HCT116 (cell line): ENCODE data around the gene HOPX. TPM values are rescaled to one million over a fixed set of nuclear protein-coding genes. Genes with fewer than 3 reads are reported as not detected.

Experiments used
- ATAC-seq: fragments of 200-7000 bp; cut with Tn5 transposase; 2 replicates; pipeline ENCODE4 v1.9.1; 2020; ENCODE audit warnings: mild to moderate bottlenecking, moderate library complexity
- BruUV-seq: library from RNA; stranded (reverse); fragments of 400-500 nt; replicated peaks from 2 replicates; lab custom pipeline; 2021; lab: Mats Ljungman, UMichigan
- CTCF ChIA-PET: fragments of 300-600 bp; sonication (Branson Sonifier 250); formaldehyde crosslinking; loops from one replicate; lab custom pipeline; 2021; ENCODE audit warnings: antibody characterized with exemption; lab: Charles Lee
- POLR2A ChIA-PET: fragments of 300-600, 350-600 bp; sonication (Branson Sonifier 250); formaldehyde crosslinking; loops from one replicate; lab custom pipeline; 2021; ENCODE audit warnings: antibody characterized with exemption; lab: Charles Lee
- RAD21 ChIA-PET, 2 experiments: fragments of 300-600 bp; sonication (Branson Sonifier 250); formaldehyde crosslinking; loops; one replicate each; lab custom pipeline; 2023; ENCODE audit warnings: low total read pairs in 2 of 2; ENCODE audit not compliant: uncharacterized antibody in 2 of 2, unreplicated experiment in 2 of 2, low non-redundant PET in 1 of 2; lab: Charles Lee
- DNase-seq: peaks from one replicate; pipeline ENCODE4 v3.0.0-alpha.2; 2010; ENCODE audit warnings: low read depth, low spot score
- H2AFZ ChIP-seq: fragments of 200-600 bp; shearing (Covaris generic), sonication (generic); 2 replicates; pipeline ENCODE4 v1.6.1; 2017; ENCODE audit warnings: low read depth, mixed run types, mixed read lengths, antibody characterized with exemption, low read length; ENCODE audit not compliant: poor library complexity, severe bottlenecking
- H3K27ac ChIP-seq: 2 replicates; pipeline ENCODE4 v1.5.1; 2012; ENCODE audit warnings: low read depth, low read length
- H3K27me3 ChIP-seq: fragments of 200-600 bp; sonication (generic); 2 replicates; pipeline ENCODE4 v1.6.1; 2016; ENCODE audit warnings: mixed run types, low read length, mixed read lengths; ENCODE audit not compliant: insufficient read depth
- H3K36me3 ChIP-seq, 2 experiments: fragments of 200-500 bp in 1 of 2; fragments of 200-600 bp in 1 of 2; sonication (Bioruptor generic) in 1 of 2; sonication (generic) in 1 of 2; 2 replicates each; pipeline versions ENCODE4 v1.5.1 to v1.6.1; 2014 to 2016; ENCODE audit warnings: low read length in 2 of 2, inconsistent platforms in 1 of 2, mixed read lengths in 1 of 2, mixed run types in 1 of 2; ENCODE audit not compliant: insufficient read depth in 2 of 2, control insufficient read depth in 1 of 2
- H3K4me1 ChIP-seq, 2 experiments: fragments of 200-600 bp in 1 of 2; sonication (generic) in 1 of 2; 2 replicates each; pipeline versions ENCODE4 v1.5.1 to v1.6.1; 2012 to 2017; ENCODE audit warnings: low read length in 2 of 2, inconsistent platforms in 1 of 2, mild to moderate bottlenecking in 1 of 2, mixed read lengths in 1 of 2, mixed run types in 1 of 2, moderate library complexity in 1 of 2; ENCODE audit not compliant: insufficient read depth in 2 of 2, control insufficient read depth in 1 of 2
- H3K4me2 ChIP-seq: fragments of 200-600 bp; sonication (generic); 2 replicates; pipeline ENCODE4 v1.6.1; 2017; ENCODE audit warnings: mixed run types, low read length, mixed read lengths
- H3K4me3 ChIP-seq, 2 experiments: fragments of 200-600 bp in 1 of 2; sonication (generic) in 1 of 2; replicated peaks in 1 of 2; 2 replicates each; pipeline ENCODE4 v1.5.1; 2011 to 2016; ENCODE audit warnings: low read length in 2 of 2, control low read depth in 1 of 2, low read depth in 1 of 2, mild to moderate bottlenecking in 1 of 2, mixed read lengths in 1 of 2, mixed run types in 1 of 2
- H3K79me2 ChIP-seq: fragments of 200-600 bp; sonication (generic); 2 replicates; pipeline ENCODE4 v1.6.1; 2017; ENCODE audit warnings: mild to moderate bottlenecking, mixed run types, low read length, moderate library complexity, mixed read lengths; ENCODE audit not compliant: insufficient read depth
- H3K9ac ChIP-seq: fragments of 200-600 bp; sonication (generic); 2 replicates; pipeline ENCODE4 v1.6.1; 2016; ENCODE audit warnings: low read length, mixed read lengths
- H3K9me2 ChIP-seq: fragments of 200-600 bp; sonication (generic), shearing (Covaris generic); 2 replicates; pipeline ENCODE4 v1.6.1; 2017; ENCODE audit warnings: mixed run types, mild to moderate bottlenecking, moderate library complexity; ENCODE audit not compliant: insufficient read depth
- H3K9me3 ChIP-seq, 2 experiments: fragments of 200-500 bp in 1 of 2; fragments of 200-600 bp in 1 of 2; sonication (Bioruptor generic) in 1 of 2; sonication (generic) in 1 of 2; 2 replicates each; pipeline ENCODE4 v1.6.1; 2014 to 2017; ENCODE audit warnings: low read length in 2 of 2, mixed read lengths in 2 of 2, inconsistent platforms in 1 of 2, low read depth in 1 of 2, mild to moderate bottlenecking in 1 of 2, mixed run types in 1 of 2, moderate library complexity in 1 of 2; ENCODE audit not compliant: control insufficient read depth in 1 of 2, insufficient read depth in 1 of 2
- H4K20me1 ChIP-seq: fragments of 200-600 bp; sonication (generic), shearing (Covaris generic); 2 replicates; pipeline ENCODE4 v1.6.1; 2017; ENCODE audit warnings: mixed run types, mild to moderate bottlenecking, moderate library complexity; ENCODE audit not compliant: insufficient read depth
- CBX3 ChIP-seq: IDR thresholded peaks from 2 replicates; pipeline ENCODE4 v1.6.1; 2012; ENCODE audit warnings: low read depth
- CEBPB ChIP-seq: IDR thresholded peaks from 2 replicates; pipeline ENCODE4 v1.6.1; 2012; ENCODE audit warnings: low read depth
- EGR1 ChIP-seq: IDR thresholded peaks from 2 replicates; pipeline ENCODE4 v1.6.1; 2012; ENCODE audit warnings: low read depth
- ELF1 ChIP-seq: IDR thresholded peaks from 2 replicates; pipeline ENCODE4 v1.6.1; 2012; ENCODE audit warnings: low read depth, borderline replicate concordance
- FOSL1 ChIP-seq: IDR thresholded peaks from 2 replicates; pipeline ENCODE4 v1.6.1; 2012; ENCODE audit warnings: low read depth
- MAX ChIP-seq: IDR thresholded peaks from 2 replicates; pipeline ENCODE4 v1.6.1; 2012
- POLR2A ChIP-seq: IDR thresholded peaks from 2 replicates; pipeline ENCODE4 v1.7.0; 2011; ENCODE audit warnings: borderline replicate concordance; ENCODE audit not compliant: insufficient read depth, insufficient read length; ENCODE audit errors: extremely low read depth
- TCF7L2 ChIP-seq: IDR thresholded peaks from 2 replicates; pipeline ENCODE4 v1.7.0; 2011; ENCODE audit warnings: borderline replicate concordance, inconsistent platforms; ENCODE audit not compliant: insufficient read depth, insufficient read length; ENCODE audit errors: extremely low read depth
- YY1 ChIP-seq: IDR thresholded peaks from 2 replicates; pipeline ENCODE4 v1.6.1; 2011; ENCODE audit warnings: low read length, low read depth, moderate library complexity, mild to moderate bottlenecking; ENCODE audit not compliant: insufficient replicate concordance; ENCODE audit errors: extremely low read depth
- ZFX ChIP-seq: fragments of 450-650 bp; IDR thresholded peaks from 2 replicates; pipeline ENCODE4 v1.6.1; 2017
- intact Hi-C: fragments of 100-400 bp; cut with micrococcal nuclease; formaldehyde crosslinking; loops from 2 replicates; pipeline ENCODE4 v1.10.0; 2022
- total RNA-seq: library from RNA; stranded (reverse); gene quantifications from one replicate; pipeline ENCODE4 v1.2.1, GENCODE V29; 2021; ENCODE audit not compliant: unreplicated experiment
- TF ChIP-seq, protein P1 (sequence below), 3 experiments: fragments of 200-600 bp in 1 of 3; sonication (generic) in 1 of 3; IDR thresholded peaks in 2 of 3; conservative IDR thresholded peaks in 1 of 3; 2 replicates each; pipeline ENCODE4 v1.5.1; 2012 to 2017; ENCODE audit warnings: low read depth in 2 of 3, low read length in 2 of 3, antibody characterized with exemption in 1 of 3, borderline replicate concordance in 1 of 3, control low read depth in 1 of 3, mild to moderate bottlenecking in 1 of 3, mixed read lengths in 1 of 3, mixed run types in 1 of 3, moderate library complexity in 1 of 3; ENCODE audit not compliant: insufficient read depth in 1 of 3
- TF ChIP-seq, protein P2 (sequence below): IDR thresholded peaks from 2 replicates; pipeline ENCODE4 v1.6.1; 2011; ENCODE audit warnings: mild to moderate bottlenecking, low read length, moderate library complexity; ENCODE audit not compliant: insufficient replicate concordance; ENCODE audit errors: extremely low read depth
- TF ChIP-seq, protein P3 (sequence below): IDR thresholded peaks from 2 replicates; pipeline ENCODE4 v1.6.1; 2012

Gene HOPX
- total RNA-seq, 1 experiment from 2014 or later = 0.42 TPM

GRCh38 chr4:56723659-56724230 lies 42.6 kb upstream of the HOPX start:
- intact Hi-C loops = no loop called here
- POLR2A ChIA-PET = no interaction called here
- no TSS peak for BruUV-seq
- ATAC-seq (no peak), DNase-seq (no peak)
- TF ChIP-seq CBX3 (no peak), FOSL1 (no peak), CEBPB (no peak), ELF1 (no peak), TCF7L2 (no peak), ZFX (no peak), MAX (no peak), YY1 (no peak), POLR2A (no peak), EGR1 (no peak)
- TF ChIP-seq, protein P1, sequence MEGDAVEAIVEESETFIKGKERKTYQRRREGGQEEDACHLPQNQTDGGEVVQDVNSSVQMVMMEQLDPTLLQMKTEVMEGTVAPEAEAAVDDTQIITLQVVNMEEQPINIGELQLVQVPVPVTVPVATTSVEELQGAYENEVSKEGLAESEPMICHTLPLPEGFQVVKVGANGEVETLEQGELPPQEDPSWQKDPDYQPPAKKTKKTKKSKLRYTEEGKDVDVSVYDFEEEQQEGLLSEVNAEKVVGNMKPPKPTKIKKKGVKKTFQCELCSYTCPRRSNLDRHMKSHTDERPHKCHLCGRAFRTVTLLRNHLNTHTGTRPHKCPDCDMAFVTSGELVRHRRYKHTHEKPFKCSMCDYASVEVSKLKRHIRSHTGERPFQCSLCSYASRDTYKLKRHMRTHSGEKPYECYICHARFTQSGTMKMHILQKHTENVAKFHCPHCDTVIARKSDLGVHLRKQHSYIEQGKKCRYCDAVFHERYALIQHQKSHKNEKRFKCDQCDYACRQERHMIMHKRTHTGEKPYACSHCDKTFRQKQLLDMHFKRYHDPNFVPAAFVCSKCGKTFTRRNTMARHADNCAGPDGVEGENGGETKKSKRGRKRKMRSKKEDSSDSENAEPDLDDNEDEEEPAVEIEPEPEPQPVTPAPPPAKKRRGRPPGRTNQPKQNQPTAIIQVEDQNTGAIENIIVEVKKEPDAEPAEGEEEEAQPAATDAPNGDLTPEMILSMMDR (IDR thresholded peaks at IDR 0.05 in 2 of 3, conservative IDR thresholded peaks at IDR 0.05 in 1 of 3; ENCODE audit: borderline replicate concordance in 1 of 3, insufficient read depth in 1 of 3, low read depth in 2 of 3, low read length in 2 of 3) = no peak
- TF ChIP-seq, protein P2, sequence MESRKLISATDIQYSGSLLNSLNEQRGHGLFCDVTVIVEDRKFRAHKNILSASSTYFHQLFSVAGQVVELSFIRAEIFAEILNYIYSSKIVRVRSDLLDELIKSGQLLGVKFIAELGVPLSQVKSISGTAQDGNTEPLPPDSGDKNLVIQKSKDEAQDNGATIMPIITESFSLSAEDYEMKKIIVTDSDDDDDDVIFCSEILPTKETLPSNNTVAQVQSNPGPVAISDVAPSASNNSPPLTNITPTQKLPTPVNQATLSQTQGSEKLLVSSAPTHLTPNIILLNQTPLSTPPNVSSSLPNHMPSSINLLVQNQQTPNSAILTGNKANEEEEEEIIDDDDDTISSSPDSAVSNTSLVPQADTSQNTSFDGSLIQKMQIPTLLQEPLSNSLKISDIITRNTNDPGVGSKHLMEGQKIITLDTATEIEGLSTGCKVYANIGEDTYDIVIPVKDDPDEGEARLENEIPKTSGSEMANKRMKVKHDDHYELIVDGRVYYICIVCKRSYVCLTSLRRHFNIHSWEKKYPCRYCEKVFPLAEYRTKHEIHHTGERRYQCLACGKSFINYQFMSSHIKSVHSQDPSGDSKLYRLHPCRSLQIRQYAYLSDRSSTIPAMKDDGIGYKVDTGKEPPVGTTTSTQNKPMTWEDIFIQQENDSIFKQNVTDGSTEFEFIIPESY = no peak
- TF ChIP-seq, protein P3, sequence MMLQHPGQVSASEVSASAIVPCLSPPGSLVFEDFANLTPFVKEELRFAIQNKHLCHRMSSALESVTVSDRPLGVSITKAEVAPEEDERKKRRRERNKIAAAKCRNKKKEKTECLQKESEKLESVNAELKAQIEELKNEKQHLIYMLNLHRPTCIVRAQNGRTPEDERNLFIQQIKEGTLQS = no peak
- Histone ChIP-seq H3K27ac (no peak overlapping the region), H3K9ac (no peak overlapping the region), H3K27me3 (no peaks in the 10 kb centered on the region), H3K4me2 (no peak overlapping the region), H3K9me3 (no peaks in the 10 kb centered on the region), H3K36me3 (no peaks in the 10 kb centered on the region), H3K4me3 (no peak overlapping the region), H2AFZ (no peak overlapping the region), H3K9me2 (no peaks in the 10 kb centered on the region), H4K20me1 (no peaks in the 10 kb centered on the region), H3K4me1 (no peaks in the 10 kb centered on the region), H3K79me2 (no peaks in the 10 kb centered on the region)
- CTCF ChIA-PET = no interaction called here
- RAD21 ChIA-PET = no interaction called here
